ENCODE results near the gene PFDN6. TPM values are rescaled to one million over a fixed set of nuclear protein-coding genes. Genes with fewer than 3 reads are reported as not detected.
A peak's percentile ranks its signal among the peaks of the same experiment; 100 is the strongest.

Gene PFDN6
- total RNA-seq, 4 donors from 2014 or later = 13.6 to 33.5 (median 21.6) TPM

GRCh38 chr6:33294086-33294823 is 4.9 kb downstream of the PFDN6 start:
- no peak for DNase-seq
- Histone ChIP-seq H3K4me3 (no peak overlapping the region), H3K27ac (no peak overlapping the region), H3K9me3 (no peaks in the 10 kb centered on the region), H3K4me1 (peaks cover 5 to 17% of the 10 kb centered on the region in 2 donors), H3K36me3 (no peaks in the 10 kb centered on the region), H3K27me3 (no peaks in the 10 kb centered on the region)
- TF ChIP-seq, protein P1, sequence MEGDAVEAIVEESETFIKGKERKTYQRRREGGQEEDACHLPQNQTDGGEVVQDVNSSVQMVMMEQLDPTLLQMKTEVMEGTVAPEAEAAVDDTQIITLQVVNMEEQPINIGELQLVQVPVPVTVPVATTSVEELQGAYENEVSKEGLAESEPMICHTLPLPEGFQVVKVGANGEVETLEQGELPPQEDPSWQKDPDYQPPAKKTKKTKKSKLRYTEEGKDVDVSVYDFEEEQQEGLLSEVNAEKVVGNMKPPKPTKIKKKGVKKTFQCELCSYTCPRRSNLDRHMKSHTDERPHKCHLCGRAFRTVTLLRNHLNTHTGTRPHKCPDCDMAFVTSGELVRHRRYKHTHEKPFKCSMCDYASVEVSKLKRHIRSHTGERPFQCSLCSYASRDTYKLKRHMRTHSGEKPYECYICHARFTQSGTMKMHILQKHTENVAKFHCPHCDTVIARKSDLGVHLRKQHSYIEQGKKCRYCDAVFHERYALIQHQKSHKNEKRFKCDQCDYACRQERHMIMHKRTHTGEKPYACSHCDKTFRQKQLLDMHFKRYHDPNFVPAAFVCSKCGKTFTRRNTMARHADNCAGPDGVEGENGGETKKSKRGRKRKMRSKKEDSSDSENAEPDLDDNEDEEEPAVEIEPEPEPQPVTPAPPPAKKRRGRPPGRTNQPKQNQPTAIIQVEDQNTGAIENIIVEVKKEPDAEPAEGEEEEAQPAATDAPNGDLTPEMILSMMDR (IDR thresholded peaks at IDR 0.05) = no peak
- TF ChIP-seq POLR2A (IDR thresholded peaks at IDR 0.05) = no peak
- intact Hi-C loops (cut with DNase I; ENCODE audit: low total_unique reads) = loop anchor here (10.0 kb wide), 2 partner anchors 89 to 131 kb away; partner anchors contain the start of genes HSD17B8, RING1, RXRB and SLC39A7

- no peaks in the 10 kb centered on the region for H3K27me3 ChIP-seq
- H3K4me3 ChIP-seq = no peak overlapping the region
- H3K9me3 ChIP-seq = no peaks in the 10 kb centered on the region
- no peak for DNase-seq
- TF ChIP-seq, protein P1 (IDR thresholded peaks at IDR 0.05) = no peak
- no peak for TF ChIP-seq POLR2A (IDR thresholded peaks at IDR 0.05)
- H3K27ac ChIP-seq = no peak overlapping the region
- H3K36me3 ChIP-seq = no peaks in the 10 kb centered on the region
- H3K4me1 ChIP-seq = peaks cover 0 to 7% of the 10 kb centered on the region in 2 donors
- intact Hi-C loops (cut with DNase I; ENCODE audit: low total_unique reads) = loop anchor here (10.0 kb wide), 2 partner anchors 91 to 129 kb away; partner anchors contain the start of genes HSD17B8, RING1, RXRB and SLC39A7
These were observed 6.4 kb downstream of the PFDN6 start for GRCh38 chr6:33295621-33296369.

DNA sequence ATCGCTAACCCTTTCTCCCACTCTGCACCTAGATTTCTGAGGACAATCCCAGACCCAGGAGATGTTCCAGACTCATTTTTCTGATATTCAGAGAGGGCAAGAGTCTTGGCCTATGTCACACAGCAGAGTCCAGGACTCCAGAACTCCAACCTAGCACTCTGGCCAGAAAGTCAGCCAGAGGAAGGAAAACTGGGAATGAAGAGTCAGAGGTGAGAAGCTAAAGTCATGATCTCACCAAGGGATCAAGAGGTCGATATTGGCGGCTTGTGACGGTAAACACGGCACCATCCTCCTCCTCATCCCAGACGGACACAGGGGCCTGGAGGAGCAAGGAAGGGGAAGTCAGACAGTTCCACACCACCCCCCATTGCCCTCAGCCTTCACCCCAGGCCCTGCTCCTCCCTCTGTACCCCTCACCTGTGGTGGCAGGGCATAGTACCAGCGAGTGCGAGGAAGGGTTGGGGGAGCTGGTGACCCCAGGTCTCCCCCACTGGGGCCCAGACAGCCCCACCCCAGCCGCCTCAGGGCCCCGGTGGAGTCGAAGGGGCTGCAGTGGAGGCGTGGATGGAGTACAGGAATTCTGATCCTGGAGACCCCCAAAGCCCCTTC is 7.5 kb downstream of the PFDN6 start:
- Histone ChIP-seq H3K27ac (peak overlapping the region; percentile 95), H3K9me3 (no peaks in the 10 kb centered on the region), H3K27me3 (no peaks in the 10 kb centered on the region), H3K4me1 (peaks cover 0 to 7% of the 10 kb centered on the region in 2 donors), H3K4me3 (no peak overlapping the region), H3K36me3 (no peaks in the 10 kb centered on the region)
- no peak for DNase-seq
- TF ChIP-seq POLR2A (IDR thresholded peaks at IDR 0.05) = no peak
- TF ChIP-seq, protein P1 (IDR thresholded peaks at IDR 0.05) = no peak
- intact Hi-C loops (cut with DNase I; ENCODE audit: low total_unique reads) = loop anchor here (10.0 kb wide), 2 partner anchors 92 to 128 kb away; partner anchors contain the start of genes HSD17B8, RING1, RXRB and SLC39A7

DNA sequence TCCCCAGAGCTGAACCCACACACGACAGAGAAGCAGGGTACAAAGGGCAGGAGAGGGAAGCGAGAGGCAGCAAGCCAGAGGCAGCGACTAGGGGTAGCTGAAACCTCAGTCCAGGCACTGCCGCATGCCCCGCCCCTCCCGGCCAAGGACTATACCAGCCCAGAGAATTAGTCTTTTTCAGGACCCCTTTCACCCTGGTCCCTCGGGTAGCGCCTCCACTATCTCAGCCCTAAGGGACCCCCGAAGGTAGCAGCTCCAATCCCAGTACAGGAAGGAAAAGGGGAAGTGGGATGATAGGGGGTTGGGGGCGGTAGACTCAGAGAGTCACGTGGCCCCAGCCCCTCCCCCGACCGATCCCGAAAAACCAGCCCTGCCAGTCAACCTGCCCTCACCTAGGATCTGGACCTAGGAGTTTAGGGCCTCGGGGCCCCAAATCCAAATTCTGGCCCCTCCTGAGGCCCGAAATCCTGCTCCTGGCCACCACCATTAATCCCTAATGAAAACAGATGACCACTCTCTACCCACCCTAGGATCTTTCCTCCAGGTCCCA is 8.1 kb downstream of the PFDN6 start:
- Histone ChIP-seq H3K36me3 (no peaks in the 10 kb centered on the region), H3K27ac (peak overlapping the region; percentile 95), H3K27me3 (no peaks in the 10 kb centered on the region), H3K9me3 (no peaks in the 10 kb centered on the region), H3K4me1 (peaks cover 0 to 7% of the 10 kb centered on the region in 2 donors), H3K4me3 (peak overlapping the region; percentile 55 to 66)
- no peak for TF ChIP-seq POLR2A (IDR thresholded peaks at IDR 0.05)
- TF ChIP-seq, protein P1 (IDR thresholded peaks at IDR 0.05) = no peak
- DNase-seq = no peak
- intact Hi-C loops (cut with DNase I; ENCODE audit: low total_unique reads) = loop anchor here (10.0 kb wide), 2 partner anchors 93 to 127 kb away; partner anchors contain the start of genes HSD17B8, RING1, RXRB and SLC39A7

Measured in uterus (tissue), 4 donors.